Astrocyte of the cerebellum (primary cell): Measurements from ENCODE around the gene KCNC2.

Source experiments
- DNase-seq: peaks from one replicate; pipeline ENCODE4 v3.0.0-alpha.2; 2011; ENCODE audit warnings: low read depth
- H3K4me3 ChIP-seq: 2 replicates; pipeline ENCODE4 v1.5.1; 2011; ENCODE audit warnings: mild to moderate bottlenecking, low read depth, low read length, moderate library complexity
- in situ Hi-C: cut with HindIII; loops from 2 replicates; pipeline ENCODE4 v1.10.0; 2017; ENCODE audit warnings: low sequenced_read_pairs
- TF ChIP-seq, protein P1 (sequence below): IDR thresholded peaks from 2 replicates; pipeline ENCODE4 v1.5.1; 2012; ENCODE audit warnings: low read length, low read depth, moderate library complexity, mild to moderate bottlenecking; ENCODE audit errors: missing control alignments

KCNC2 gene

DNA sequence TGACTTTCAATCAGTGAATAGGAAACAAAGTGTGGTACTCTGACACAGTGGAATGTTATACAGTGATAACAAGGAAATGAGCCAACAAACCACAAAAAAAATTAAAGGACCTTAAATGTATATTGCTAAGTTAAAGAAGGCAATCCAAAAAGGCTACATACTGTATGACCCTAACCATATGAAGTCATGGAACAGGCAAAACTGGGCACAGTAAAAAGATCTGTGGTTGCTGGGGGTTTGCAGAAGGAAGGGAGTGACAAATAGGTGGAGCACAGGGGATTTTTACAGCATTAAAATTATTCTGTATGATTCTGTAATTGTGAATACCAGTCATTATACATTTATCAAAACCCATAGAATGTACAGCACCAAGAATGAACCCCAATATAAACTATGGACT lies 112.6 kb downstream of the KCNC2 start:
- TF ChIP-seq, protein P1, sequence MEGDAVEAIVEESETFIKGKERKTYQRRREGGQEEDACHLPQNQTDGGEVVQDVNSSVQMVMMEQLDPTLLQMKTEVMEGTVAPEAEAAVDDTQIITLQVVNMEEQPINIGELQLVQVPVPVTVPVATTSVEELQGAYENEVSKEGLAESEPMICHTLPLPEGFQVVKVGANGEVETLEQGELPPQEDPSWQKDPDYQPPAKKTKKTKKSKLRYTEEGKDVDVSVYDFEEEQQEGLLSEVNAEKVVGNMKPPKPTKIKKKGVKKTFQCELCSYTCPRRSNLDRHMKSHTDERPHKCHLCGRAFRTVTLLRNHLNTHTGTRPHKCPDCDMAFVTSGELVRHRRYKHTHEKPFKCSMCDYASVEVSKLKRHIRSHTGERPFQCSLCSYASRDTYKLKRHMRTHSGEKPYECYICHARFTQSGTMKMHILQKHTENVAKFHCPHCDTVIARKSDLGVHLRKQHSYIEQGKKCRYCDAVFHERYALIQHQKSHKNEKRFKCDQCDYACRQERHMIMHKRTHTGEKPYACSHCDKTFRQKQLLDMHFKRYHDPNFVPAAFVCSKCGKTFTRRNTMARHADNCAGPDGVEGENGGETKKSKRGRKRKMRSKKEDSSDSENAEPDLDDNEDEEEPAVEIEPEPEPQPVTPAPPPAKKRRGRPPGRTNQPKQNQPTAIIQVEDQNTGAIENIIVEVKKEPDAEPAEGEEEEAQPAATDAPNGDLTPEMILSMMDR = no peak
- no peak overlapping the region for H3K4me3 ChIP-seq
- in situ Hi-C loops = no loop called here
- DNase-seq = no peak

DNA sequence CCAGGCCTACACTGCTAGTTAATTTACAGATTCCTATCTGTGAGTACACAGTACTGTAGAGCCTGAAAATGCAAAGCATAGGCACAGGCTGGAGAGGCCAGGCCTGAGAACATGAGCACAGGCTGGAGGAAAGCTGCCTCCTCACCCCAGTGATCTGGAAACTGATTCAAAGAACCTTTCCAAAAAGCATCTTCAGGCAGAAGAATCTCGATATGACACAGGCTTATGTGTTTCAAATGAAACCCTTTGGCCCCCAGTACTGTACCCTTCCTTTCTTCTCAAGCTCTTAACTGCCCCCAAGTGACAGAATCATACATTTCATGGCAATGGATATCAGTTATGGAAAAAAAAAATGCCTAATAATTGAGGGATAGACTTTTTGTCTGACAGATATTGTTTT lies 122.0 kb downstream of the KCNC2 start:
- in situ Hi-C loops = no loop called here
- DNase-seq = no peak
- TF ChIP-seq, protein P1 = no peak

DNA sequence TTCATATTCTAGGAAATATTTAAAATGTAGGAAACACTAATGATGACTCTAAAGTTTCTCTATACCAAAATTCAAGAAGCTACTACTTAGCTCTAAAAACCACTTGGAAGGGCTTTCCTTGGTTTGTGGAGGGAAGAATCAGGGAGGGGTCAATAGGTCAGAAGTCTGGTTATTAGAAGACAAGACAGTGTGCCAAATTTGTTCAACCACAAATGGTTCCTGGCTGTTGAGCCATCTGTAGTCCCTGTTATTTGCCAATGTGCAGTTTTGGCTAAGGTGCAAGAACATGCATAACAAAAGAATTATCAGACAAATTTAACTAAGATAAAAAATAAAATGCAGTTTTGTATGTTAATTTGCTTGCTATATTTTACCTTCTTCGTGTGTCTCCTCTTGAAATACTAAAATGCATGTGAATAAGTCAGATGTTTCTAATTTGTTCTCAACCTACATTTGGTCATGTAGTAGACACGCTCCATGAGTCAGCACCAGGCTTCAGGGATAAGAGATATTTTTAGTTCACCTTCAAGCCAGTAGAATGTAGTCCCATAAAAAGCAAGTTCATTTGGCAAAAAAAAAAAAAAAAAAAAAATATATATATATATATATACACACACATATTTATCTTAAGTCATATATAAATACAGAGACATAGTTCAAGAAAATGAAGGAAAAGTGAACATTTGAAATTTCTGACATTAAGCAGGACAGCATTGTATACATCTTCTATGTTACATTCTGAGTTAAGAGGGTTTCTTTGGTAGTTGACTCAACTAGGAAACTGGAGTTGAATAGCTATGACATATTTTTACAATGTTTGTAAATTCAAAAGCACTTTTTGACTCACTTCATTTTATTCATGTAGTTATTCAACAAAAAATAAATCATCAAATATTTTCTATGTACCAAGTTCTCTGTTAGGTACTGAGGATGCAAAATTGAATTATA lies 123.3 kb downstream of the KCNC2 start:
- in situ Hi-C loops = no loop called here
- TF ChIP-seq, protein P1 = no peak
- no peak overlapping the region for H3K4me3 ChIP-seq
- peak; percentile 39 for DNase-seq

More for the DNA sequence above, 122.0 kb downstream of the KCNC2 start:
- H3K4me3 ChIP-seq = no peak overlapping the region

DNA sequence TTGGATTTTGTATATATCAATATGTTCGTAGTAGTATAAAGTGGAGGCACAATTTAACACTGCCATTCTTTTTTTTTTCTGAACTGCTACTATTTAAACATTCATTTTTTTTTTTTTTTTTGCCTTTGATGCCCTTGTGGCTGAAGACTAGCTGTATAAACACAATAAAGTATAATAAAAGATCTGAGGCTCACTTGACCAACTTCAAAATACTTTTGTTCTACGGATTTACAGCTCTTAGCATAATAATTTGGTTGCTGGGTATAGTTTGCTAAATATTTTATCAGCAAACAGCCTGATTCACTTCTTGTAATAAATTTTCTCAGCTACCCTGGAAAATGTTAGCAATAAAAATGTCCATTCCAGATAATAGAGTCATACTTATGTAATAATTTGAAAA lies 128.3 kb downstream of the KCNC2 start:
- in situ Hi-C loops = no loop called here
- TF ChIP-seq, protein P1 = no peak
- no peak for DNase-seq
- no peak overlapping the region for H3K4me3 ChIP-seq

DNA sequence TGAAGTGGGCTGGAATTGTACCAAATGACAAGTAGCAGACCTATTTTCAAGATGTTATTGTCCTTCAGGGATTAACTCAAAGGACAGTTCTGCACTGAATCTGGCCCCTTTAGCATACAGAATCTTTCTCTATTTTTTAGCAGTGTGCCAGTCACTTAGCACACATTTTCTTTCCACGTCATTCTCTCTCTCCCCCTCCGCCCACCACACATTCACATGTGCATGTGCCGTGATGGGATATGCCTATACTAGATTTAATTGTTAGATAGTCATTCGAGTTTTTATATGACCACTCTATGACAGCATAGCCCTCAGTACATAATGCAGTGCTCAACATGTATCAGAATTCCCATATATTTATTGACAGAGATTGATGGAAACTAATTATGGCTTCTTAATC lies 129.1 kb downstream of the KCNC2 start:
- H3K4me3 ChIP-seq = no peak overlapping the region
- TF ChIP-seq, protein P1 = no peak
- in situ Hi-C loops = no loop called here
- no peak for DNase-seq

DNA sequence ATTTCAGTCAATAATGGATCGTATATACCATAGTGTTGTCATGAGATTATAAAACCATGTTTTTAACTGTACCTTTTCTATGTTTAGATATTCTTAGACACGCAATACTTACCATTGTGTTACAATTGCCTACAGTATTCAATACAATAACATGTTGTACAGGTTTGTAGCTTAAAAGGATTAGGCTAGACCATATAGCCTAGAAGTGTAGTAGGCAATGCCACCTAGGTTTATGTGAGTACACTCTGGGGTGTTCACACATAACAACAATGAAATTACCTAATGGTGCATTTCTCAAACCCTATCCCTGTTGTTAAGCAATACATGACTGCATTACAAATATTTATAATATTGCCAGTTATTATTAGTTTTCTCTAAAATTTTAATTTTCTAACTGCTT lies 144.2 kb downstream of the KCNC2 start:
- TF ChIP-seq, protein P1 = no peak
- no peak overlapping the region for H3K4me3 ChIP-seq
- in situ Hi-C loops = no loop called here
- no peak for DNase-seq
